GM12865 (cell line): ENCODE results near the gene BIN1.

Experiments used
- DNase-seq: peaks from one replicate; pipeline ENCODE4 v3.0.0; 2010; ENCODE audit warnings: low read depth
- H3K4me3 ChIP-seq: 2 replicates; pipeline ENCODE4 v1.5.1; 2011; ENCODE audit warnings: mild to moderate bottlenecking, low read depth, low read length, control low read depth
- TF ChIP-seq, protein P1 (sequence below): IDR thresholded peaks from 2 replicates; pipeline ENCODE4 v1.5.1; 2011; ENCODE audit warnings: low read length, control low read depth, low read depth, inconsistent platforms; ENCODE audit not compliant: insufficient read depth; ENCODE audit errors: missing control alignments

Gene BIN1

DNA sequence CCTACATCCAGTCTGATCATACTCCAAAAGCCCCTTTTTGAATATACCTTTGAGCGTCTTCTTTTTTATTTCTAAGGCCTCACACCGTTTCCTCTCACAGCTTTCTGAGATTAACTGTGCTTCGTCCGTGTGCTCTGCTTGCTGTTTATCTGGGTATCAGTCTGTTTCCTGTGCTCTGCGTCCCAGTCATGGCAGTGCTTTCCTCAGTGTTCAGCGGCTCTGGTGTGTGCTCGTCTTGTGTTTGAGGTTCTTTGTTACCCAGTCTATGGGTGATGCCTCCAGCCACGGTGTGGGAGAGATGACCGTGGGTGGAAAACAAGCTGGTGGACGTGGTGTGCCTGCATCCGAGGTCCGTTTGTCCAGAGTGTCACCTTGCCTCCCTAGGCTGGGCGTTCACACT is 33.6 kb upstream of the BIN1 start:
- TF ChIP-seq, protein P1, sequence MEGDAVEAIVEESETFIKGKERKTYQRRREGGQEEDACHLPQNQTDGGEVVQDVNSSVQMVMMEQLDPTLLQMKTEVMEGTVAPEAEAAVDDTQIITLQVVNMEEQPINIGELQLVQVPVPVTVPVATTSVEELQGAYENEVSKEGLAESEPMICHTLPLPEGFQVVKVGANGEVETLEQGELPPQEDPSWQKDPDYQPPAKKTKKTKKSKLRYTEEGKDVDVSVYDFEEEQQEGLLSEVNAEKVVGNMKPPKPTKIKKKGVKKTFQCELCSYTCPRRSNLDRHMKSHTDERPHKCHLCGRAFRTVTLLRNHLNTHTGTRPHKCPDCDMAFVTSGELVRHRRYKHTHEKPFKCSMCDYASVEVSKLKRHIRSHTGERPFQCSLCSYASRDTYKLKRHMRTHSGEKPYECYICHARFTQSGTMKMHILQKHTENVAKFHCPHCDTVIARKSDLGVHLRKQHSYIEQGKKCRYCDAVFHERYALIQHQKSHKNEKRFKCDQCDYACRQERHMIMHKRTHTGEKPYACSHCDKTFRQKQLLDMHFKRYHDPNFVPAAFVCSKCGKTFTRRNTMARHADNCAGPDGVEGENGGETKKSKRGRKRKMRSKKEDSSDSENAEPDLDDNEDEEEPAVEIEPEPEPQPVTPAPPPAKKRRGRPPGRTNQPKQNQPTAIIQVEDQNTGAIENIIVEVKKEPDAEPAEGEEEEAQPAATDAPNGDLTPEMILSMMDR: no peak
- no peak overlapping the region for H3K4me3 ChIP-seq
- no peak for DNase-seq

DNA sequence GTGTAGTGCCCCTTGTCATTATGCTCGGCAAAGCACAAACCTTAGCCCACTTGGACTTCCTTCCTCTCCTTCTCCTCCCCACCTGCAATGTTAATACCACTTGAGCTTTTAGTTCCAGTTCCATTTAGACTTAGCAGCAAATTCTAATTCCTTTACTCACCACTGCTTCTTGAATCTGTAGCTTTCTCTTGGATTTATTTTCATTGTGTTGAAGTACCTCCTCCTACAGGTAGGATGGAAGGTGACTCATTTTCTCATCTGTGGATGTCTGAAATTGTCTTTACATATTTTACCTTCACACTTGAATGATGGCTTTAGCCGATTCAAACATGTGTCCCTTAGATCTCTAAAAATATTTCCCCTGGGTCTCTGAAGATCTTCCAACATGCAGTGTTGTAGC is 32.8 kb upstream of the BIN1 start:
- no peak for DNase-seq

DNA sequence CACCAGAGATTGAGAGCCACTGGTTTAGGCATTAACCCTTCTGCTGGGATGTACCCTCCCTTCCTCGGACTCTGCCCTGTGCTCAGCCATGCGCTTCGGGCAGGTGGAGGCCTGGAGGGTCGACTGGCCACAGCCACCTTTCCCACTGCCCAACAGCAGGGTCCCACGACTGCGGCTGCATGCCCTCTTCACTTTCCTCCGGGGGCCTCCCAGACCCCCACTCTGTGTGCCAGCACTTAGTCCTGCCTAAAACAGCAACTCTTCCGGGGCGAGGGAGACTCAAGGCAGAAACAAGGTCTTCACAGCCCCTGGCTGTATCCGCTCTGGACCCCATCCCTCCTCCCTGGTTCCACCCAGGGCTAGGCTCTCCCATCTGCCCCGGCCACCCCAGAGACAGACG is 31.3 kb upstream of the BIN1 start:
- DNase-seq: no peak
- H3K4me3 ChIP-seq: no peak overlapping the region
- TF ChIP-seq, protein P1: no peak

More for the DNA sequence above, 32.8 kb upstream of the BIN1 start:
- TF ChIP-seq, protein P1: no peak
- no peak overlapping the region for H3K4me3 ChIP-seq

DNA sequence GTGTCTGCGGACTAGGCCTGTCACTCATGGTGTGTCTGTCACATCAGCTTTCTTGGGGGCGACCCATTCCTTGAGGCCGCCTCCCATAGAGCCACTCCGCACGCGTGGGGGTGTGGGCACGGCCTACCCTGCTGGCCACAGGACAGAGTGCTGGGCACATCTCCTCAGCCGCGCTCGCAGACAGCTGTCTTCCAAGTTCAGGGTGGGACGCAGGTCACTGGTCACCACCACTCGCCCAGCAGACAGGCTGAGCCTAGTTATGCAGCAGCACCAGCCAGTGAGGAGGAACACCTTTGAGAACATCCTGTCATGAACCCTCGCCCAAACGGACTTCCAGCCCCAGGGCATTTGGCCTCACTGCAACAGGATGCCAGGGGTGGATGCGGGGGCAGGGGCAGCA is 30.8 kb upstream of the BIN1 start:
- no peak overlapping the region for H3K4me3 ChIP-seq
- TF ChIP-seq, protein P1: no peak
- no peak for DNase-seq

DNA sequence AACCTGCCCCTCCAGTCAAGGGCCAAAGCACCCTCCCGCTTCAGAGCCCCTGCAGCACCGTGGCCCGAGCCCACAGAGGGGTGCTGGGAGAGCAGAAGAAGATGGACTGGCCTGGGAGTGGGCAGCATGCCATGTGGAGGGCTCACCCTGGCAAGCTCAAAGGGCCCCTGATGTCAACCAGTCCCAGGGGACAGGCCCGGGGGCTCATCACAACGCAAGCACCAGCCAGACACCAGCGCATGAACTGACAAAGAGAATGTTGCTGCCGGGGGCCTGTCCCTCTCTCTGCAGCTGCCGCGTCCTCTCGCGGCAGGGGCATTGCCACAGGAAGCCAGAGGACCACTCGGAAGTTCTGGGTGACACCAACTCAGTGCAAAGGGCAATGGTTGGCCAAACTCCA is 30.3 kb upstream of the BIN1 start:
- TF ChIP-seq, protein P1: no peak
- no peak for DNase-seq
- H3K4me3 ChIP-seq: no peak overlapping the region

DNA sequence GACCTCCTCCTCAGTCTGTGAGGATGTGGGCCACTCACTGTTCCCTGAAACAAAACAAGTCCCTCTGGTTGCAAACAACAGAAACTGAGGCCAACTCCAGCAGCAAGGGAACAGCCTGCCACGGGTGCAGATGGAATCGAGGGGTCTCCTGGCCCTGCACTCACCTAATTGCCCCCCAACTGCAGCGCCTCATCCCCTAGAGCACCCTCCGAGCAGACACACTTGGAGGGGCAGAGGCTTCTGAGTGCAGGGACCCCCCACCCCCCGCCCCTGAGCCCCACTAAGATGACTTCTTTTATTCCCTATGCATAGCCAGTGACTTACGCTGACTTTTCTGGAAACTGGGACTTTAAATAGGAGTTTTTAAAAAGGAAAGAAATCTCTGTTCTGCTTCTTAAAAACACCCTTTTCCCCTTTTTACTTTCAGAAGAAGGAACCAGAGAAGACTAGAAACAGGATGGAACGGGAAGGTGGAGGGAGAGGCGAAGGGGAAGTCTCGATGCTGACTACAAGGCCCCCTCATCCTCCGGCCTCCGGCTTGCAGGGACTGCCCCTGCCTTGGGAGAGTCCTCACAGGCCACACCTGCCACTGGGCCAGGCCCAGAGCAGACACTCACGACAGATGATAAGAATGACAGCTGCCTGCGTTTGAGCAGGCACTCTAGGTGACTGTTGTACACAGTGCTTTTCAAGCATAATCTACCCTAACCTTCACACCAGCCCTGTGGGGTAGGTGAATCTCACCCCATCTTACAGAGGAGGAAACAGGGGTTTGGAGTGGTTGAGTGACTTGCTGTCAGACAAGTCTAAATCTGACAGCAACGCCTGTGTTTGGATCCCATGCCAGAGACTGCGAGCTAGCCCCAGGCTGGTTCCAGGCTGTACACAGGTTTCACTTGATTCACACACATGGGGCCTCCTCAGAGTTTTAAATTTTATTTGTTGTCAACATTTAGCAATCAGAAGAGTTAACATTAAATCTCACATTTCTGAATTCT is 28.2 kb upstream of the BIN1 start:
- H3K4me3 ChIP-seq: no peak overlapping the region
- TF ChIP-seq, protein P1: no peak
- no peak for DNase-seq
